Keratinocyte (primary cell): Measurements from ENCODE around the gene KRTAP4-6. TPM values are rescaled to one million over a fixed set of nuclear protein-coding genes. Genes with fewer than 3 reads are reported as not detected.

ENCODE experiments used
- DNase-seq: peaks from one replicate; pipeline ENCODE4 v3.0.0-alpha.2; 2011; ENCODE audit warnings: low read depth, missing footprints, low spot score
- FAIRE-seq: peaks from 2 replicates; lab custom pipeline; 2011; peaks lifted over from hg19 to GRCh38; lab: Jason Lieb, UNC
- H2AFZ ChIP-seq: 2 replicates; pipeline ENCODE4 v1.6.0; 2012; ENCODE audit warnings: low read length, control low read depth, inconsistent platforms; ENCODE audit not compliant: control insufficient read depth
- H3K27ac ChIP-seq: 2 replicates; pipeline ENCODE4 v1.5.1; 2011; ENCODE audit warnings: low read length; ENCODE audit not compliant: control insufficient read depth, insufficient read depth
- H3K27me3 ChIP-seq: 3 replicates; pipeline ENCODE4 v1.6.0; 2011; ENCODE audit warnings: low read length; ENCODE audit not compliant: control insufficient read depth, insufficient read depth; ENCODE audit errors: extremely low read depth
- H3K36me3 ChIP-seq, 2 experiments: 2 replicates in 1 of 2; 3 replicates in 1 of 2; pipeline ENCODE4 v1.5.1; 2011; ENCODE audit warnings: low read length in 2 of 2, mild to moderate bottlenecking in 1 of 2; ENCODE audit not compliant: control insufficient read depth in 2 of 2, insufficient read depth in 2 of 2; ENCODE audit errors: extremely low read depth in 1 of 2
- H3K4me1 ChIP-seq: 3 replicates; pipeline ENCODE4 v1.5.1; 2011; ENCODE audit warnings: low read length; ENCODE audit not compliant: control insufficient read depth, insufficient read depth; ENCODE audit errors: extremely low read depth
- H3K4me2 ChIP-seq: 3 replicates; pipeline ENCODE4 v1.6.0; 2011; ENCODE audit warnings: low read depth, low read length; ENCODE audit not compliant: control insufficient read depth, insufficient read depth; ENCODE audit errors: extremely low read depth
- H3K4me3 ChIP-seq, 3 experiments: fragments of 200-600 bp in 1 of 3; sonication (generic) in 1 of 3; 2 replicates in 2 of 3; 3 replicates in 1 of 3; pipeline ENCODE4 v1.5.1; 2011 to 2016; ENCODE audit warnings: low read length in 3 of 3, mild to moderate bottlenecking in 3 of 3, control low read depth in 2 of 3, inconsistent platforms in 1 of 3, low read depth in 1 of 3, mixed read lengths in 1 of 3, mixed run types in 1 of 3, moderate library complexity in 1 of 3; ENCODE audit not compliant: control insufficient read depth in 2 of 3, insufficient read depth in 2 of 3; ENCODE audit errors: extremely low read depth in 1 of 3
- H3K79me2 ChIP-seq: 2 replicates; pipeline ENCODE4 v1.6.0; 2012; ENCODE audit warnings: low read length; ENCODE audit not compliant: control insufficient read depth, insufficient read depth
- H3K9ac ChIP-seq: 3 replicates; pipeline ENCODE4 v1.6.0; 2011; ENCODE audit warnings: low read length; ENCODE audit not compliant: control insufficient read depth, insufficient read depth; ENCODE audit errors: extremely low read depth
- H3K9me1 ChIP-seq: 3 replicates; pipeline ENCODE4 v1.6.0; 2011; ENCODE audit warnings: low read length; ENCODE audit not compliant: control insufficient read depth, insufficient read depth; ENCODE audit errors: extremely low read depth
- H3K9me3 ChIP-seq: 2 replicates; pipeline ENCODE4 v1.5.1; 2012; ENCODE audit warnings: low read depth, low read length; ENCODE audit not compliant: control insufficient read depth
- H4K20me1 ChIP-seq: 3 replicates; pipeline ENCODE4 v1.6.0; 2011; ENCODE audit warnings: low read length; ENCODE audit not compliant: control insufficient read depth, insufficient read depth; ENCODE audit errors: extremely low read depth
- EZH2 ChIP-seq: IDR thresholded peaks from one replicate; pipeline ENCODE4 v1.6.1; 2012; ENCODE audit warnings: inconsistent platforms, mild to moderate bottlenecking, low read length, moderate library complexity
- dilution Hi-C: fragments of 300-500 bp; cut with MboI; formaldehyde crosslinking; loops from one replicate; pipeline ENCODE4 v1.7.0; 2020; ENCODE audit warnings: low sequenced_read_pairs; ENCODE audit not compliant: extremely low pct_ligation_motif_present
- polyA plus RNA-seq, 5 experiments: library from polyadenylated mRNA; depleted of rRNA in 3 of 5; stranded (reverse) in 3 of 5; stranded (forward) in 1 of 5; unstranded in 1 of 5; fragments of >200 nt; gene quantifications; 1 replicate in 1 of 5; 2 replicates in 3 of 5; 3 replicates in 1 of 5; pipeline versions ENCODE4 v1.2.1 to v1.2.3, GENCODE V29; 2011 to 2012; ENCODE audit warnings: missing spikeins in 2 of 5, low read depth in 1 of 5, low replicate concordance in 1 of 5
- TF ChIP-seq, protein P1 (sequence below), 3 experiments: IDR thresholded peaks in 1 of 3; conservative IDR thresholded peaks in 1 of 3; optimal IDR thresholded peaks in 1 of 3; 2 replicates in 2 of 3; 3 replicates in 1 of 3; pipeline versions ENCODE3 to v1.5.1; 2011; ENCODE audit warnings: low read length in 3 of 3, mild to moderate bottlenecking in 3 of 3, moderate library complexity in 2 of 3, control low read depth in 1 of 3, inconsistent platforms in 1 of 3; ENCODE audit not compliant: insufficient read depth in 2 of 3; ENCODE audit errors: extremely low read depth in 1 of 3

Gene KRTAP4-6
- polyA plus RNA-seq, 1 donor (not counting 4 experiments of a cell fraction or from before 2014, with no cell fraction given) = not detected

- FAIRE-seq = peak; percentile 83
- TF ChIP-seq, protein P1, sequence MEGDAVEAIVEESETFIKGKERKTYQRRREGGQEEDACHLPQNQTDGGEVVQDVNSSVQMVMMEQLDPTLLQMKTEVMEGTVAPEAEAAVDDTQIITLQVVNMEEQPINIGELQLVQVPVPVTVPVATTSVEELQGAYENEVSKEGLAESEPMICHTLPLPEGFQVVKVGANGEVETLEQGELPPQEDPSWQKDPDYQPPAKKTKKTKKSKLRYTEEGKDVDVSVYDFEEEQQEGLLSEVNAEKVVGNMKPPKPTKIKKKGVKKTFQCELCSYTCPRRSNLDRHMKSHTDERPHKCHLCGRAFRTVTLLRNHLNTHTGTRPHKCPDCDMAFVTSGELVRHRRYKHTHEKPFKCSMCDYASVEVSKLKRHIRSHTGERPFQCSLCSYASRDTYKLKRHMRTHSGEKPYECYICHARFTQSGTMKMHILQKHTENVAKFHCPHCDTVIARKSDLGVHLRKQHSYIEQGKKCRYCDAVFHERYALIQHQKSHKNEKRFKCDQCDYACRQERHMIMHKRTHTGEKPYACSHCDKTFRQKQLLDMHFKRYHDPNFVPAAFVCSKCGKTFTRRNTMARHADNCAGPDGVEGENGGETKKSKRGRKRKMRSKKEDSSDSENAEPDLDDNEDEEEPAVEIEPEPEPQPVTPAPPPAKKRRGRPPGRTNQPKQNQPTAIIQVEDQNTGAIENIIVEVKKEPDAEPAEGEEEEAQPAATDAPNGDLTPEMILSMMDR (optimal IDR thresholded peaks at IDR 0.05 in 1 of 3, IDR thresholded peaks at IDR 0.05 in 1 of 3, conservative IDR thresholded peaks at IDR 0.05 in 1 of 3; ENCODE audit: extremely low read depth in 1 of 3, insufficient read depth in 2 of 3, low read length in 3 of 3) = no peak
- TF ChIP-seq EZH2 = no peak
These were observed 38.0 kb upstream of the KRTAP4-6 start for GRCh38 chr17:41178341-41178740.

DNA sequence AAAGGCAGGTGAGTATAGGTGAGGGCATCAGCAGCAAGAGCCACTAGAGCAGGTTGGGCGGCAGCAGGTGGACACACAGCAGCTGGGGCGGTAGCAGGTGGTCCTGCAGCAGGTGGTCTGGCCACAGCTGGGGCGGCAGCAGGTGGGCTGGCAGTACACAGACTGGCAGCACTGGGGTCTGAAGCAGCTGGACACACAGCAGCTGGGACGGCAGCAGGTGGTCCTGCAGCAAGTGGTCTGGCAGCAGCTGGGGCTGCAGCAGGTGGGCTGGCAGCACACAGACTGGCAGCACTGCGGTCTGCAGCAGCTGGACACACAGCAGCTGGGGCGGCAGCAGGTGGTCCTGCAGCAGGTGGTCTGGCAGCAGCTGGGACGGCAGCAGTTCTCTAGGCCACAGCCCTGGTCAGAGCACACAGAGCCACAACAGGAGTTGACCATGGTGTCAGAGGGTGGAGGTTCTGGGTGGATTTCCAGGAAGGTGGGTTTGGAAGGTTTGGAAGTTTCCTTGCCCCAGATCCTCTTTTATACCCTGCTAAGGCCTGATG, 37.5 kb upstream of the KRTAP4-6 start, which contains the start of gene KRTAP4-2:
Gene KRTAP4-2 (minus strand): TSS at position 495 of the 545 bp plus-strand sequence. CDS start 57 bp downstream, at position 438.
- DNase-seq (no peak), FAIRE-seq (no peak)
- Histone ChIP-seq H3K9me3 (no peaks in the 10 kb centered on the region), H3K9me1 (no peaks in the 10 kb centered on the region), H3K4me1 (peaks cover 9% of the 10 kb centered on the region), H3K27ac (no peak within 1 kb of the TSS), H3K4me3 (no peak within 1 kb of the TSS), H4K20me1 (no peaks in the 10 kb centered on the region), H2AFZ (no peak within 1 kb of the TSS), H3K9ac (no peak within 1 kb of the TSS), H3K27me3 (no peaks in the 10 kb centered on the region), H3K4me2 (no peak within 1 kb of the TSS), H3K79me2 (no peaks in the 10 kb centered on the region), H3K36me3 (no peaks in the 10 kb centered on the region)
- dilution Hi-C loops = no loop called here
- TF ChIP-seq EZH2 = no peak
- TF ChIP-seq, protein P1 (optimal IDR thresholded peaks at IDR 0.05 in 1 of 3, IDR thresholded peaks at IDR 0.05 in 1 of 3, conservative IDR thresholded peaks at IDR 0.05 in 1 of 3; ENCODE audit: extremely low read depth in 1 of 3, insufficient read depth in 2 of 3, low read length in 3 of 3) = no peak

More at GRCh38 chr17:41178341-41178740, 38.0 kb upstream of the KRTAP4-6 start:
- Histone ChIP-seq H3K4me2 (no peak overlapping the region), H3K9me3 (no peaks in the 10 kb centered on the region), H3K4me1 (peaks cover 9% of the 10 kb centered on the region), H3K79me2 (no peaks in the 10 kb centered on the region), H3K36me3 (no peaks in the 10 kb centered on the region), H3K27me3 (no peaks in the 10 kb centered on the region), H3K27ac (no peak overlapping the region), H4K20me1 (no peaks in the 10 kb centered on the region), H3K9ac (no peak overlapping the region), H2AFZ (no peak overlapping the region), H3K4me3 (no peak overlapping the region), H3K9me1 (no peaks in the 10 kb centered on the region)
- DNase-seq = no peak
- dilution Hi-C loops = no loop called here
